A673 (cell line): ENCODE data around the gene ALKBH2. TPM values are rescaled to one million over a fixed set of nuclear protein-coding genes. Genes with fewer than 3 reads are reported as not detected.

ENCODE experiments used
- Bru-seq: library from RNA; stranded (reverse); fragments of 400-500 nt; gene quantifications from one replicate; lab custom pipeline; 2021; lab: Mats Ljungman, UMichigan
- BruChase-seq, 2 experiments: library from RNA; stranded (reverse); fragments of 400-500 nt; gene quantifications; one replicate each; lab custom pipeline; 2021; lab: Mats Ljungman, UMichigan
- BruUV-seq: library from RNA; stranded (reverse); fragments of 400-500 nt; replicated peaks from 2 replicates; lab custom pipeline; 2021; lab: Mats Ljungman, UMichigan
- CTCF ChIA-PET: fragments of 300-600 bp; sonication (Branson Sonifier 250); formaldehyde crosslinking; loops from one replicate; lab custom pipeline; 2022; ENCODE audit warnings: antibody characterized with exemption; lab: Charles Lee
- POLR2A ChIA-PET: fragments of 300-600 bp; sonication (Branson Sonifier 250); formaldehyde crosslinking; loops from one replicate; lab custom pipeline; 2022; ENCODE audit warnings: antibody characterized with exemption; ENCODE audit not compliant: low non-redundant PET; lab: Charles Lee
- DNase-seq: peaks from one replicate; pipeline ENCODE4 v3.0.0-alpha.2; 2015; ENCODE audit warnings: low spot score
- H3K27ac ChIP-seq: fragments of 200-600 bp; sonication (generic); 2 replicates; pipeline ENCODE4 v1.5.1; 2016; ENCODE audit warnings: mixed run types, low read depth, mild to moderate bottlenecking, mixed read lengths, antibody characterized with exemption, low read length; ENCODE audit not compliant: poor library complexity, severe bottlenecking
- H3K27me3 ChIP-seq: fragments of 200-600 bp; sonication (generic); replicated peaks from 2 replicates; pipeline ENCODE4 v1.6.1; 2017; ENCODE audit warnings: mixed run types, low read depth, mild to moderate bottlenecking, mixed read lengths, antibody characterized with exemption, low read length; ENCODE audit not compliant: insufficient read depth, poor library complexity
- H3K36me3 ChIP-seq: fragments of 200-600 bp; sonication (generic); 2 replicates; pipeline ENCODE4 v1.6.1; 2016; ENCODE audit warnings: mixed run types, mild to moderate bottlenecking, mixed read lengths, antibody characterized with exemption, low read length; ENCODE audit not compliant: insufficient read depth, poor library complexity, severe bottlenecking
- H3K4me1 ChIP-seq: fragments of 200-600 bp; sonication (generic); 2 replicates; pipeline ENCODE4 v1.6.1; 2017; ENCODE audit warnings: mixed run types, mild to moderate bottlenecking, mixed read lengths, antibody characterized with exemption, low read length; ENCODE audit not compliant: insufficient read depth, poor library complexity, severe bottlenecking
- H3K4me3 ChIP-seq: fragments of 200-600 bp; sonication (generic); 2 replicates; pipeline ENCODE4 v1.5.1; 2016; ENCODE audit warnings: low read depth, mixed run types, mild to moderate bottlenecking, mixed read lengths, low read length; ENCODE audit not compliant: poor library complexity, severe bottlenecking
- H3K9me3 ChIP-seq: fragments of 200-600 bp; sonication (generic); 2 replicates; pipeline ENCODE4 v1.6.1; 2016; ENCODE audit warnings: mixed run types, low read depth, mild to moderate bottlenecking, mixed read lengths, antibody characterized with exemption, low read length; ENCODE audit not compliant: poor library complexity, severe bottlenecking
- EZH2 ChIP-seq: fragments of 200-600 bp; sonication (generic); IDR thresholded peaks from 2 replicates; pipeline ENCODE4 v1.6.1; 2017; ENCODE audit warnings: borderline replicate concordance, low read depth, mild to moderate bottlenecking, mixed read lengths, antibody characterized with exemption, low read length; ENCODE audit not compliant: poor library complexity, severe bottlenecking
- intact Hi-C: fragments of 100-400 bp; cut with micrococcal nuclease; formaldehyde crosslinking; loops from one replicate; pipeline ENCODE4 v1.10.0; 2022; ENCODE audit not compliant: unreplicated experiment
- long read RNA-seq: library from polyadenylated mRNA; stranded (forward); transcript quantifications from one replicate; pipeline ENCODE4 v2.0.0, GENCODE V29; 2022
- total RNA-seq: library from RNA; stranded (reverse); gene quantifications from 2 replicates; pipeline ENCODE4 v1.2.3, GENCODE V29; 2021
- TF ChIP-seq, protein P1 (sequence below): fragments of 300-800, 200-600 bp; sonication (generic); conservative IDR thresholded peaks from 2 replicates; pipeline ENCODE4 v1.5.1; 2017; ENCODE audit warnings: low read depth, mild to moderate bottlenecking, antibody characterized with exemption, low read length, moderate library complexity, mixed read lengths

The ALKBH2 gene
- total RNA-seq (40.6 and 44.5 TPM in 2 replicates), Bru-seq, nascent RNA (percentile 71 among the genes with signal in this experiment), BruChase-seq, experiment 1, labeled RNA remaining after a 2-hour chase (percentile 70 among the genes with signal in this experiment), BruChase-seq, experiment 2, labeled RNA remaining after a 6-hour chase (percentile 71 among the genes with signal in this experiment)
- long read RNA-seq, transcript ALKBH2-201 (4 exons, 1,030 nt), result major isoform, 11 of 42 reads
- long read RNA-seq, transcript ALKBH2-202 (4 exons, 1,159 nt), result minor isoform, 10 of 42 reads
- long read RNA-seq, partial matches to known transcripts, result 3 of 42 reads
- long read RNA-seq, other reads (novel, unspliced or antisense), result 14 of 42 reads

GRCh38 chr12:109093022-109093918 lies at the start of gene ALKBH2:
TSS of gene ALKBH2 (minus strand) at chr12:109093472. CDS start at chr12:109092786, 686 bp downstream.
- Histone ChIP-seq H3K9me3 (no peaks in the 10 kb centered on the region), H3K36me3 (peaks cover 20% of the 10 kb centered on the region), H3K4me3 (peak within 1 kb of the TSS; percentile 48), H3K27me3 (no peaks in the 10 kb centered on the region), H3K27ac (peak within 1 kb of the TSS; percentile 55), H3K4me1 (peaks cover 21% of the 10 kb centered on the region)
- intact Hi-C loops, result loop anchor here (1.0 to 10.0 kb wide), 5 partner anchors 138 to 428 kb away; partner anchors contain the start of gene SSH1
- CTCF ChIA-PET, result no interaction called here
- TF ChIP-seq, protein P1, sequence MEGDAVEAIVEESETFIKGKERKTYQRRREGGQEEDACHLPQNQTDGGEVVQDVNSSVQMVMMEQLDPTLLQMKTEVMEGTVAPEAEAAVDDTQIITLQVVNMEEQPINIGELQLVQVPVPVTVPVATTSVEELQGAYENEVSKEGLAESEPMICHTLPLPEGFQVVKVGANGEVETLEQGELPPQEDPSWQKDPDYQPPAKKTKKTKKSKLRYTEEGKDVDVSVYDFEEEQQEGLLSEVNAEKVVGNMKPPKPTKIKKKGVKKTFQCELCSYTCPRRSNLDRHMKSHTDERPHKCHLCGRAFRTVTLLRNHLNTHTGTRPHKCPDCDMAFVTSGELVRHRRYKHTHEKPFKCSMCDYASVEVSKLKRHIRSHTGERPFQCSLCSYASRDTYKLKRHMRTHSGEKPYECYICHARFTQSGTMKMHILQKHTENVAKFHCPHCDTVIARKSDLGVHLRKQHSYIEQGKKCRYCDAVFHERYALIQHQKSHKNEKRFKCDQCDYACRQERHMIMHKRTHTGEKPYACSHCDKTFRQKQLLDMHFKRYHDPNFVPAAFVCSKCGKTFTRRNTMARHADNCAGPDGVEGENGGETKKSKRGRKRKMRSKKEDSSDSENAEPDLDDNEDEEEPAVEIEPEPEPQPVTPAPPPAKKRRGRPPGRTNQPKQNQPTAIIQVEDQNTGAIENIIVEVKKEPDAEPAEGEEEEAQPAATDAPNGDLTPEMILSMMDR, result peak; percentile 98
- TF ChIP-seq EZH2, result no peak
- BruUV-seq, result TSS peak; percentile 87
- POLR2A ChIA-PET, result no interaction called here
- DNase-seq, result peak; percentile 96

DNA sequence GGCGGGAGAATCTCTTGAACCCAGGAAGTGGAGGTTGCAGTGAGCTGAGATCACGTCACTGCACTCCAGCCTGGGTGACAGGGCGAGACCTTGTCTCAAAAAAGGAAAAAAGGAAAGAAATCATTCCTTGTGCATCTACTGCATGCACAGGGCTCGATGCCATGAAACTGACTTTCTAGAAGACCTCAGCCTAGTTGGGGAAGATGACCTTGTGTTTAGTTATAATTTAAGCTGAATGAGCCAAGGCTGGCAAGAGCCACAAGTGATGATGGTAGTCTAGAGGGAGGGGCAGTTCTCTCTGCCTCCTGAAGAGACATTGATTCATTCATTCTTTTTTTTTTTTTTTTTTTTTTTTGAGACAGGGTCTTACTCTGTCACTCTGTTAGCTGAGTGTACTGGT lies 47.3 kb upstream of the ALKBH2 start:
- DNase-seq, result no peak
- CTCF ChIA-PET, result no interaction called here
- TF ChIP-seq EZH2, result no peak
- TF ChIP-seq, protein P1, result no peak
- Histone ChIP-seq H3K4me3 (no peak overlapping the region), H3K36me3 (no peaks in the 10 kb centered on the region), H3K4me1 (no peaks in the 10 kb centered on the region), H3K27ac (no peak overlapping the region), H3K27me3 (no peaks in the 10 kb centered on the region), H3K9me3 (peaks cover 8% of the 10 kb centered on the region)
- BruUV-seq, result no TSS peak
- intact Hi-C loops, result no loop called here
- POLR2A ChIA-PET, result no interaction called here

DNA sequence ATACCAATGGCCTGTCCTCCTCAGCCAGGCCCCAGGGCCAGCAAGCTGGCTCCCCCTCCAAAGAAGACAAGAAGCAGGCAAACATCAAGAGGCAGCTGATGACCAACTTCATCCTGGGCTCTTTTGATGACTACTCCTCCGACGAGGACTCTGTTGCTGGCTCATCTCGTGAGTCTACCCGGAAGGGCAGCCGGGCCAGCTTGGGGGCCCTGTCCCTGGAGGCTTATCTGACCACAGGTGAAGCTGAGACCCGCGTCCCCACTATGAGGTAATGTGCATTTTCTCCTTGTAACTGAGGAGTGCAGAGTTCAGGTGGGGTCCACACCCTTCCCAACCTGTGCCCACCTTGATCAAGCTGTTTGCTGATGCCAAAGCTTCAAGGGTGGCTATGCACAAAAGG lies 46.5 kb upstream of the ALKBH2 start:
- Histone ChIP-seq H3K36me3 (no peaks in the 10 kb centered on the region), H3K4me1 (no peaks in the 10 kb centered on the region), H3K27ac (peak overlapping the region; percentile 50), H3K9me3 (peaks cover 8% of the 10 kb centered on the region), H3K27me3 (no peaks in the 10 kb centered on the region), H3K4me3 (no peak overlapping the region)
- intact Hi-C loops, result no loop called here
- ChIA-PET CTCF (no interaction called here), POLR2A (no interaction called here)
- no peak for TF ChIP-seq EZH2
- TF ChIP-seq, protein P1, result no peak
- no peak for DNase-seq
- BruUV-seq, result no TSS peak
